Karpas-422 (cell line): ENCODE data around the gene CNTN4. TPM values are rescaled to one million over a fixed set of nuclear protein-coding genes. Genes with fewer than 3 reads are reported as not detected.

Experiments used
- DNase-seq: peaks from one replicate; pipeline ENCODE4 v3.0.0-alpha.2; 2015
- H2AFZ ChIP-seq: fragments of 200-600 bp; sonication (generic); 2 replicates; pipeline ENCODE4 v1.6.1; 2014; ENCODE audit warnings: antibody characterized with exemption, low read length, mixed read lengths
- H3K27ac ChIP-seq: fragments of 200-600 bp; sonication (generic); 2 replicates; pipeline ENCODE4 v1.5.1; 2014; ENCODE audit warnings: mild to moderate bottlenecking, low read length, moderate library complexity
- H3K27me3 ChIP-seq: fragments of 200-600 bp; sonication (generic); 2 replicates; pipeline ENCODE4 v1.6.1; 2014; ENCODE audit warnings: low read length, mixed read lengths
- H3K36me3 ChIP-seq: fragments of 200-600 bp; sonication (generic); 2 replicates; pipeline ENCODE4 v1.6.1; 2014; ENCODE audit warnings: low read length, mixed read lengths; ENCODE audit not compliant: insufficient read depth
- H3K4me1 ChIP-seq: fragments of 200-600 bp; sonication (generic); 2 replicates; pipeline ENCODE4 v1.6.1; 2014; ENCODE audit warnings: mild to moderate bottlenecking, low read length, mixed read lengths
- H3K4me2 ChIP-seq: fragments of 200-600 bp; sonication (generic); 2 replicates; pipeline ENCODE4 v1.6.1; 2014; ENCODE audit warnings: low read length, low read depth, mild to moderate bottlenecking; ENCODE audit not compliant: poor library complexity, severe bottlenecking
- H3K4me3 ChIP-seq: fragments of 200-600 bp; sonication (generic); 2 replicates; pipeline ENCODE4 v1.5.1; 2014; ENCODE audit warnings: mild to moderate bottlenecking, antibody characterized with exemption, low read length, mixed read lengths
- H3K79me2 ChIP-seq: fragments of 200-600 bp; sonication (generic); 2 replicates; pipeline ENCODE4 v1.6.1; 2014; ENCODE audit warnings: mild to moderate bottlenecking, low read length, mixed read lengths
- H3K9ac ChIP-seq: fragments of 200-600 bp; sonication (generic); 2 replicates; pipeline ENCODE4 v1.6.0; 2014; ENCODE audit warnings: low read length
- H3K9me2 ChIP-seq: fragments of 200-600 bp; sonication (generic), shearing (Covaris generic); replicated peaks from 2 replicates; pipeline ENCODE4 v1.6.0; 2014; ENCODE audit warnings: mild to moderate bottlenecking, low read length, moderate library complexity; ENCODE audit not compliant: insufficient read depth
- H3K9me3 ChIP-seq: fragments of 300-700, 200-600 bp; sonication (generic); 2 replicates; pipeline ENCODE4 v1.6.1; 2014; ENCODE audit warnings: low read length, mixed read lengths
- H4K20me1 ChIP-seq: fragments of 200-600 bp; sonication (generic); 2 replicates; pipeline ENCODE4 v1.6.1; 2014; ENCODE audit warnings: mild to moderate bottlenecking, antibody characterized with exemption, low read length, low read depth; ENCODE audit not compliant: insufficient read depth
- total RNA-seq: library from RNA; depleted of rRNA; stranded (reverse); fragments of >200 nt; shearing (Covaris generic); gene quantifications from 2 replicates; pipeline ENCODE4 v1.2.3, GENCODE V29; 2014; ENCODE audit warnings: low replicate concordance

Gene CNTN4
- total RNA-seq, 1 experiment from 2014 or later: 0.19 TPM

DNA sequence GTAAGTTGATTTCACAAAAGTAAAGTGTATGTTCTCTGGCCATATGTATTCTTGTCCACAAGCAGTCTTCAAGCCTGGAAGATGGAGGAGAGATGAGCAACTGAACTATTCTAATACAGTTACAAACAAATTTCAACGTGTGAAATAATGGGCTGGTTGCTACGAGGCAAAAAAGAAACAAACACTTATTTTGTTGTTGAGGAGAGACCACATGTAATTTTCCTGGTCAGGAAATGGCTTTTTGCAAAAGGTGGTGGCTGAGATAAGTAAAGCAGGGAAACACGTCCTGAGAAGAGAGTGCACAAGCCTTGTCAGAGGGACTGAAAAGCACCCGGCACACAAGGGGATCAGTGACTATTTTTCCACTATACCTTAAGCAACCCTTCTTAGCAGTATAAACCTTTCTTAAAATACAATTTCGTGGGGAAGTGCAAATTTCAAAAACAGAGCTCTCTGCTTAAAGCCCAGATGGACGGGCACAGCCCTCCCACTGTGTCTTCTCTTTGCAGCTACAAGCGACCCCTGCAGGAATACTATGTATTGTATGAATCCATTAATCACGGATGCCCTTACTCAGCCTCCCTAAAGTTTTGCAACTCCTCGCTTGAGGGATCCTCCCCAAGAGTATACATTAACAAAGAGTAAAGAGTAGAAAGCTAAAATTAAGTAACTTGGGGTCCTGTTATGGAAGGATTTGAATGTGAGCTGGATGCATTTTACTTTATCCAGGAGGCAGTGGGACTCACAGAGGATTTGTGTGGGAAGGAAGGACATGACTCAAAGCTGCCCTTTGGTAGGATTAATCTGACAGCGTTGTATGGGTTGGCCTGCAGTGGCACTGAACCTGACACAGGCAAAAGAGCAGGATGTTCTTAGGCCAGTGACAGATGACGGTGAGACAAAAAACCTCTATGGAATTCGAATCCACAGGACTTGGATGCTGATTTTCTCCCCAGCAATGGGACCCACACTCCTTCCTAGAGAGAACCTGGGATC, 757.8 kb downstream of the CNTN4 start:
- Histone ChIP-seq H3K36me3 (no peaks in the 10 kb centered on the region; the same call in 1 of the 2 replicates), H3K4me2 (no peak overlapping the region), H3K9me3 (no peaks in the 10 kb centered on the region), H3K79me2 (no peaks in the 10 kb centered on the region), H3K9ac (0 out of 2 replicates have a peak overlapping the region, but pooled peaks have one; percentile 23), H2AFZ (peak overlapping the region; percentile 62; the same call in 1 of the 2 replicates), H3K27me3 (no peaks in the 10 kb centered on the region), H3K4me1 (peaks cover 10% of the 10 kb centered on the region), H3K27ac (no peak overlapping the region), H3K9me2 (no peaks in the 10 kb centered on the region), H4K20me1 (no peaks in the 10 kb centered on the region), H3K4me3 (no peak overlapping the region)
- DNase-seq: peak; percentile 63

DNA sequence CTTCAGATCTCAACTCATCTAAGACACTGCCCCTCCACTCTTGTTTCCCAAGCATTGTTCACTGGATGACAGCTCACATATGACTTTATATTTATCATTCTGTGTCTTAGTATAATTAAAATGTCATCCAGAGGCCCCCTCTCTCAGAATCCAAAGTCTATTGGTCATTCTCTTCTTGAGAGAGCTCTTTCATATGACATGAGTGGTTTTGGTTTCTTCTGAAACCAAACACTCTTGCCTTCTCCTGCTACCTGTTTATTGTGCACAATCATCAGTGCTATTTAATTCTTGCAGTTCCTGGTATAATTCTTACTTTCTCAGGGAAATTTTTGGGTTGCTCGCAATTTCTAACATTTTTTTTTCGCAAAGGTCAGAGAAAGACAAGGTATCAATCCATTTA, 762.0 kb downstream of the CNTN4 start:
- Histone ChIP-seq H3K36me3 (no peaks in the 10 kb centered on the region), H3K4me3 (no peak overlapping the region), H4K20me1 (no peaks in the 10 kb centered on the region), H3K4me1 (peaks cover 10% of the 10 kb centered on the region), H3K9ac (no peak overlapping the region), H3K79me2 (no peaks in the 10 kb centered on the region), H3K9me2 (no peaks in the 10 kb centered on the region), H3K27me3 (no peaks in the 10 kb centered on the region), H3K27ac (no peak overlapping the region), H2AFZ (no peak overlapping the region), H3K9me3 (no peaks in the 10 kb centered on the region), H3K4me2 (no peak overlapping the region)
- DNase-seq: no peak

DNA sequence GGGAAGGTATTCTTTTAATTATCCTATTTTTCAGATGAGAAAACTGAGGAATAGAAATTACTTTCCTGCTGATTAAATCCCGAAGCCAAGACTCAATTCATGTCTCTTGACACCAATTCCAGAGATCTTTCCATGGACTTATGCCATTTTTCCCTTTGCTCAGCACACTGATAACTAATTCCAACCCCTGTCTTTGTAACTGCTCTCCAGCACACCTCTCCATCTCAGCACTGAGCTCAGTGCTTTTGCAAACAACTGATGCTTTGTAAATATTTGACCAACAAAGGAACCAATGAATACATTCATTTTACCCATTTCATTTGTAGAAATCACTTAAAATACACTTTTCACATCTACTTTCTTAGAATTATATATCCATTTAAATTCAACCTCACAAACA, 762.5 kb downstream of the CNTN4 start:
- no peak overlapping the region for H3K4me2 ChIP-seq
- no peak overlapping the region for H3K4me3 ChIP-seq
- peaks cover 6% of the 10 kb centered on the region for H3K4me1 ChIP-seq
- H3K36me3 ChIP-seq: no peaks in the 10 kb centered on the region
- no peaks in the 10 kb centered on the region for H3K79me2 ChIP-seq
- no peak overlapping the region for H3K9ac ChIP-seq
- no peaks in the 10 kb centered on the region for H3K9me2 ChIP-seq
- H3K27me3 ChIP-seq: no peaks in the 10 kb centered on the region
- H2AFZ ChIP-seq: no peak overlapping the region
- H3K27ac ChIP-seq: no peak overlapping the region
- H3K9me3 ChIP-seq: no peaks in the 10 kb centered on the region
- H4K20me1 ChIP-seq: no peaks in the 10 kb centered on the region
- no peak for DNase-seq

DNA sequence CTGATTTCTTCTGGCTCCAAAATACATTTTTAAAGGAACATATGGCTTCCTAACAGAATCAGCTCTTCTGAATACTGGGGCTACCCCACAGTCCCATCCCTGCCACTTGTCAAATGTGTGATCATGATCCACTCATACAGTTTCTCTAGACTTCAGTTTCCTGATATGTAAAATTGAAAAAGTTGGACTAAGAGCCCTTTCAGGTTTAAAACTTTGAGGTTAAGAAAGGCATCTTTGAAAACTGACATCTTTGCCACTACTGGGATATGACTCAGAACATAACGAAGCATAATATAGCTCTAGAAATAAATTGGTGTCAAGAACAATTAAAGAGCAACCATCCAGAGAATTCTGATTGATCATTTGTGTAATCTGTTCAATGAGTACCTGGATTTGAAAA, 763.3 kb downstream of the CNTN4 start:
- Histone ChIP-seq H3K4me2 (no peak overlapping the region), H3K27ac (no peak overlapping the region), H3K79me2 (no peaks in the 10 kb centered on the region), H3K4me1 (no peaks in the 10 kb centered on the region), H3K9ac (no peak overlapping the region), H4K20me1 (no peaks in the 10 kb centered on the region), H3K27me3 (no peaks in the 10 kb centered on the region), H3K9me3 (no peaks in the 10 kb centered on the region), H3K36me3 (no peaks in the 10 kb centered on the region), H3K4me3 (no peak overlapping the region), H3K9me2 (no peaks in the 10 kb centered on the region), H2AFZ (no peak overlapping the region)
- no peak for DNase-seq

DNA sequence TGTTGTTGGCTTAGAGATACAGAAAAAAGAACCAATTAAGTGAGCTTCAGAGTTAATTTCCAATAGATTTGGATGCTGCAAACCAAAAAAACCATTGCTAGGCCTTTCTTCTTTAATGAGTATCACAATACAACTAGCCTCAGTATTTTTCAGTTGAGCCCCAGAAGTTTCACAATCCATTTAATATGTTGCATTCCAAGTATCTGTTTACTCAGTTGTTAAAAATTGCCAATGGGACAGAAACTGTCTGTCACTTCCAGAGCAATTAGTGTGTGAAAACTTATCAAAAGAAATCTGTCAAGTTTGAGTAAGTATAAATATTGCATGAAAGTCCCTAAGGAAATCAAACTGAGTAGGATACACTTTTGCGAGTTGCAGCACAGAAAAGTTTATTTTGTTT, 763.7 kb downstream of the CNTN4 start:
- no peaks in the 10 kb centered on the region for H3K27me3 ChIP-seq
- H3K4me1 ChIP-seq: no peaks in the 10 kb centered on the region
- H3K9ac ChIP-seq: no peak overlapping the region
- H3K4me3 ChIP-seq: no peak overlapping the region
- H3K4me2 ChIP-seq: no peak overlapping the region
- no peaks in the 10 kb centered on the region for H4K20me1 ChIP-seq
- H3K27ac ChIP-seq: no peak overlapping the region
- H2AFZ ChIP-seq: no peak overlapping the region
- no peak for DNase-seq
- H3K9me3 ChIP-seq: no peaks in the 10 kb centered on the region
- H3K36me3 ChIP-seq: no peaks in the 10 kb centered on the region
- H3K79me2 ChIP-seq: no peaks in the 10 kb centered on the region
- H3K9me2 ChIP-seq: no peaks in the 10 kb centered on the region

DNA sequence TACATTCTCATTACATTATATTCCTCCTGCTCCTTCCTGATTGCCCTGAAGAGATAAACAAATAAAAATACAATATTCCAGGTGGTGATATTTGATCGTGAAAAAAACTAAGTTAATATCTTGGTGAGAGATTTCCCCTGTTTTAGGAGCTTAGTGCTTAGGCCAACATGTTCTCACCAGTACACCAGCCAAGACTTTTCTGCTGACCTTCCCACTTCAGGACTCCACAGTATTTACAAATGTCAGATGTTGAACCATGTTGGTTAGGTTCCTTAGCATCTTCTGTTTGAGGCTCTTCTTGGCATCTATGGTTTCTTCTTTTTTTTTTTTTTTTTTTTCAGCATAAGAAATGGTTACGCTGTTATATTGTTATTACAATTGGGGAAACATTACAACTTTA, 764.5 kb downstream of the CNTN4 start:
- H3K9ac ChIP-seq: no peak overlapping the region
- no peaks in the 10 kb centered on the region for H3K9me3 ChIP-seq
- H3K4me3 ChIP-seq: no peak overlapping the region
- H4K20me1 ChIP-seq: no peaks in the 10 kb centered on the region
- no peaks in the 10 kb centered on the region for H3K79me2 ChIP-seq
- H3K4me1 ChIP-seq: no peaks in the 10 kb centered on the region
- no peaks in the 10 kb centered on the region for H3K36me3 ChIP-seq
- no peaks in the 10 kb centered on the region for H3K27me3 ChIP-seq
- no peak overlapping the region for H2AFZ ChIP-seq
- H3K27ac ChIP-seq: no peak overlapping the region
- no peak for DNase-seq
- no peak overlapping the region for H3K4me2 ChIP-seq
- H3K9me2 ChIP-seq: no peaks in the 10 kb centered on the region

DNA sequence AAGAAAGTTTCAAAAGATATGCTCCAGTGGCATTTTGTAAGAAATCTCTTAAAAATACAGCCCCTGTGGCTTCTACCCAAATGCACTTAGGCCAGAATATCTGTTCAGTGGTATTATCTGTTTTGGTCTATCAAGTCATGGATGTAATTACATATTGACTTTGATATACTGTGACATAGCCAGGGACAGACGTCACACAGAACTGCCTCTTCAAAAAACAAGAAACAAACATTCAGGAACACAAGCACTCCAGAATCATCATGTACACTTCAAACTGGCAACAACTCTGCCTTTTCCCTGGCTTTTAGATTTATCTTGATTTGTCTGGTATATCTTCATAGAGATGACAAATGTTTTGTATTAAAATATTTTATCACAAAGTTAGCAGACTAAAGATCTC, 771.2 kb downstream of the CNTN4 start:
- Histone ChIP-seq H3K27ac (no peak overlapping the region), H3K9me2 (no peaks in the 10 kb centered on the region), H3K4me2 (no peak overlapping the region), H3K79me2 (no peaks in the 10 kb centered on the region), H2AFZ (no peak overlapping the region), H4K20me1 (no peaks in the 10 kb centered on the region), H3K9me3 (no peaks in the 10 kb centered on the region), H3K27me3 (no peaks in the 10 kb centered on the region), H3K9ac (no peak overlapping the region), H3K4me3 (no peak overlapping the region), H3K4me1 (peaks cover 3% of the 10 kb centered on the region; the same call in 1 of the 2 replicates), H3K36me3 (no peaks in the 10 kb centered on the region)
- no peak for DNase-seq

DNA sequence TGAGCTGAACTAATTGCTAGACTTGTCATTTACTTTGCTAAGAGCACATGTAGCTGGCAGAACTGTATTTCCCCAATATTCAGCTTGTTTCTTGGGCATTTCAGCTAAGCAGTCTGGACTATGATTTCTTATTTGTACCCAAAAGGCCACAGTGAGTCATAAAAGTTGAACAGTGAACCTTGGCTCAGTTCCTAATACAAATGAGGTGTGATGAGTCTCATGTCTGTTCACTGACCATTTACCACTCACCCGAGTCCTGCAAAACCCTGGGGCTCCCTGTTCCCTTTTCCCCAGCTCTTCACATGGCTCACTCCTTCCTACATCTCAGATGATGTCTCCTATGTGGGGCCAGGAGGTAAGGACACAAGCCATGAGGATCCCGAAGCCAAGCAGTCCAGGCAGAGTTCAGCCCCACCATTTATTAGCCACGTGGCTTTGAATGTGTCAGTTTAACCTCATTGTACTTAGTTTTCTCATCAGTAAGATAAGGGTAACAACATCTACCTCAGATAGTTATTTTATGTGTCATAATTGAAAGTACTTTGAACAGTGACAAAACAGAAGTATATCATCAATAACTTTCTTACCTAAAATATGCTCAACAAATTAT, 772.2 kb downstream of the CNTN4 start:
- Histone ChIP-seq H3K9ac (no peak overlapping the region), H3K27ac (no peak overlapping the region), H3K4me3 (no peak overlapping the region), H3K4me1 (peaks cover 3% of the 10 kb centered on the region; the same call in 1 of the 2 replicates), H2AFZ (no peak overlapping the region), H4K20me1 (no peaks in the 10 kb centered on the region), H3K9me2 (no peaks in the 10 kb centered on the region), H3K36me3 (no peaks in the 10 kb centered on the region), H3K9me3 (no peaks in the 10 kb centered on the region), H3K4me2 (no peak overlapping the region), H3K79me2 (no peaks in the 10 kb centered on the region), H3K27me3 (no peaks in the 10 kb centered on the region)
- no peak for DNase-seq
